Measurements from ENCODE around the gene PACC1.

GRCh38 chr1:212442408-212442807, 27.7 kb upstream of the PACC1 start:
- TF ChIP-seq, protein P1, sequence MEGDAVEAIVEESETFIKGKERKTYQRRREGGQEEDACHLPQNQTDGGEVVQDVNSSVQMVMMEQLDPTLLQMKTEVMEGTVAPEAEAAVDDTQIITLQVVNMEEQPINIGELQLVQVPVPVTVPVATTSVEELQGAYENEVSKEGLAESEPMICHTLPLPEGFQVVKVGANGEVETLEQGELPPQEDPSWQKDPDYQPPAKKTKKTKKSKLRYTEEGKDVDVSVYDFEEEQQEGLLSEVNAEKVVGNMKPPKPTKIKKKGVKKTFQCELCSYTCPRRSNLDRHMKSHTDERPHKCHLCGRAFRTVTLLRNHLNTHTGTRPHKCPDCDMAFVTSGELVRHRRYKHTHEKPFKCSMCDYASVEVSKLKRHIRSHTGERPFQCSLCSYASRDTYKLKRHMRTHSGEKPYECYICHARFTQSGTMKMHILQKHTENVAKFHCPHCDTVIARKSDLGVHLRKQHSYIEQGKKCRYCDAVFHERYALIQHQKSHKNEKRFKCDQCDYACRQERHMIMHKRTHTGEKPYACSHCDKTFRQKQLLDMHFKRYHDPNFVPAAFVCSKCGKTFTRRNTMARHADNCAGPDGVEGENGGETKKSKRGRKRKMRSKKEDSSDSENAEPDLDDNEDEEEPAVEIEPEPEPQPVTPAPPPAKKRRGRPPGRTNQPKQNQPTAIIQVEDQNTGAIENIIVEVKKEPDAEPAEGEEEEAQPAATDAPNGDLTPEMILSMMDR (IDR thresholded peaks at IDR 0.05; ENCODE audit: low read depth, low read length, poor library complexity, severe bottlenecking), result no peak
- no peak for TF ChIP-seq EZH2phosphoT487 (IDR thresholded peaks at IDR 0.05; ENCODE audit: borderline replicate concordance, low read length)
